ENCODE measurements around the gene TIMM21.

Gene TIMM21

GRCh38 chr18:74148543-74149070 is 284 bp downstream of the TIMM21 start:
- no peak for DNase-seq

- DNase-seq, result no peak
Measured at GRCh38 chr18:74149878-74150277, 1.6 kb downstream of the TIMM21 start.

- DNase-seq, result no peak
Measured at GRCh38 chr18:74152270-74152669, 3.9 kb downstream of the TIMM21 start.

GRCh38 chr18:74152857-74153256 is 4.5 kb downstream of the TIMM21 start:
- no peak for DNase-seq

GRCh38 chr18:74153377-74153776 is 5.1 kb downstream of the TIMM21 start:
- no peak for DNase-seq

- no peak for DNase-seq
Measured at GRCh38 chr18:74153793-74154192, 5.5 kb downstream of the TIMM21 start.

- DNase-seq, result no peak
Measured at GRCh38 chr18:74154716-74155115, 6.4 kb downstream of the TIMM21 start.

GRCh38 chr18:74155276-74155675 is 7.0 kb downstream of the TIMM21 start:
- DNase-seq, result no peak

GRCh38 chr18:74163019-74163660 is 14.8 kb downstream of the TIMM21 start:
- no peak for DNase-seq

- no peak for DNase-seq
Measured at GRCh38 chr18:74166386-74166785, 18.1 kb downstream of the TIMM21 start.

- no peak for DNase-seq
Measured at GRCh38 chr18:74171910-74172606, 23.7 kb downstream of the TIMM21 start.

GRCh38 chr18:74172697-74173433 is 24.5 kb downstream of the TIMM21 start:
- DNase-seq, result no peak

GRCh38 chr18:74173434-74173750 is 25.1 kb downstream of the TIMM21 start:
- no peak for DNase-seq

- no peak for DNase-seq
Measured at GRCh38 chr18:74175658-74176057, 27.3 kb downstream of the TIMM21 start.

GRCh38 chr18:74178884-74179283 is 30.6 kb downstream of the TIMM21 start:
- DNase-seq, result no peak

- no peak for DNase-seq
Measured at GRCh38 chr18:74179623-74180199, 31.4 kb downstream of the TIMM21 start.

GRCh38 chr18:74182335-74182734 is 34.0 kb downstream of the TIMM21 start:
- DNase-seq, result no peak

- no peak for DNase-seq
Measured at GRCh38 chr18:74183130-74183529, 34.8 kb downstream of the TIMM21 start.

- DNase-seq, result no peak
Measured at GRCh38 chr18:74184875-74185274, 36.6 kb downstream of the TIMM21 start.

GRCh38 chr18:74185860-74186259 is 37.5 kb downstream of the TIMM21 start:
- no peak for DNase-seq

GRCh38 chr18:74186661-74187060 is 38.3 kb downstream of the TIMM21 start:
- DNase-seq, result no peak

- DNase-seq, result no peak
Measured at GRCh38 chr18:74190086-74190485, 41.8 kb downstream of the TIMM21 start.

GRCh38 chr18:74191577-74191976 is 43.3 kb downstream of the TIMM21 start:
- no peak for DNase-seq

Data from C1 segment of cervical spinal cord (tissue), 14 donors.